ENCODE data around the gene ALG12. TPM values are rescaled to one million over a fixed set of nuclear protein-coding genes. Genes with fewer than 3 reads are reported as not detected.

The ALG12 gene
- total RNA-seq, 1 experiment from 2014 or later = 16.6 TPM

GRCh38 chr22:49850959-49851802 is 67.1 kb downstream of the ALG12 start:
- Histone ChIP-seq H3K27me3 (ENCODE audit: insufficient read depth, low read length) (no peaks in the 10 kb centered on the region), H3K9me3 (ENCODE audit: control insufficient read depth in 1 of 2, insufficient read depth in 1 of 2, low read depth in 1 of 2, low read length in 2 of 2) (no peaks in the 10 kb centered on the region), H3K9ac (ENCODE audit: low read length) (no peak overlapping the region), H3K36me3 (ENCODE audit: control insufficient read depth in 1 of 2, insufficient read depth in 2 of 2, low read length in 2 of 2) (no peaks in the 10 kb centered on the region), H3K4me3 (replicated peaks in 1 of 2; ENCODE audit: low read depth in 1 of 2, low read length in 2 of 2) (no peak overlapping the region), H3K9me2 (ENCODE audit: insufficient read depth) (no peaks in the 10 kb centered on the region), H3K27ac (ENCODE audit: low read depth, low read length) (no peak overlapping the region), H3K4me2 (ENCODE audit: low read length) (no peak overlapping the region), H2AFZ (ENCODE audit: low read depth, low read length, poor library complexity, severe bottlenecking) (no peak overlapping the region), H4K20me1 (ENCODE audit: insufficient read depth) (no peaks in the 10 kb centered on the region), H3K79me2 (ENCODE audit: insufficient read depth, low read length) (peaks cover 21% of the 10 kb centered on the region), H3K4me1 (ENCODE audit: control insufficient read depth in 1 of 2, insufficient read depth in 2 of 2, low read length in 2 of 2) (peaks cover 15 to 22% of the 10 kb centered on the region in 2 experiments)
- intact Hi-C loops (cut with micrococcal nuclease) = no loop called here
- DNase-seq (ENCODE audit: low read depth, low spot score) (no peak), ATAC-seq (no peak)
- POLR2A ChIA-PET = no interaction called here
- CTCF ChIA-PET = no interaction called here
- TF ChIP-seq JUND (IDR thresholded peaks at IDR 0.05) (no peak), EZH2 (IDR thresholded peaks at IDR 0.05) (no peak), SP1 (IDR thresholded peaks at IDR 0.05; ENCODE audit: low read depth) (no peak), ATF3 (IDR thresholded peaks at IDR 0.05) (no peak), EGR1 (IDR thresholded peaks at IDR 0.05; ENCODE audit: low read depth) (no peak), FOSL1 (IDR thresholded peaks at IDR 0.05; ENCODE audit: low read depth) (no peak), SIN3A (IDR thresholded peaks at IDR 0.05; ENCODE audit: low read depth) (no peak), POLR2A (IDR thresholded peaks at IDR 0.05; ENCODE audit: borderline replicate concordance, extremely low read depth, insufficient read depth, insufficient read length) (no peak), ZFX (IDR thresholded peaks at IDR 0.05) (no peak), SRF (IDR thresholded peaks at IDR 0.05; ENCODE audit: low read depth) (no peak), RAD21 (IDR thresholded peaks at IDR 0.05; ENCODE audit: low read depth) (no peak), CTCF (IDR thresholded peaks at IDR 0.05 in 2 of 3, conservative IDR thresholded peaks at IDR 0.05 in 1 of 3; ENCODE audit: borderline replicate concordance in 1 of 3, insufficient read depth in 1 of 3, low read depth in 2 of 3, low read length in 2 of 3) (no peak), MAX (IDR thresholded peaks at IDR 0.05) (no peak), POLR2AphosphoS5 (IDR thresholded peaks at IDR 0.05; ENCODE audit: low read depth, low read length) (no peak)
- RAD21 ChIA-PET (ENCODE audit: low non-redundant PET in 1 of 2, low total read pairs in 2 of 2, uncharacterized antibody in 2 of 2, unreplicated experiment in 2 of 2) = no interaction called here
- BruUV-seq (replicated peaks) = TSS peak; percentile 29

Small RNAs within 50 kb of the gene (microRNA-seq; reads per million reads assigned to microRNA genes)
- not detected for gene MIR6821 (ENCODE audit: borderline number of aligned reads)

Other genes with a start within 250 kb of the ALG12 start
- 31.3 TPM for gene BRD1, start 90.6 kb downstream of the ALG12 start, total RNA-seq (2021; ENCODE audit: unreplicated experiment)
- gene ZBED4, start 64.6 kb downstream of the ALG12 start, total RNA-seq (2021; ENCODE audit: unreplicated experiment) = 21.6 TPM
- 45.8 TPM for gene CRELD2, start 196 bp upstream of the ALG12 start, total RNA-seq (2021; ENCODE audit: unreplicated experiment)
- 116 TPM for gene PIM3, start 42.3 kb upstream of the ALG12 start, total RNA-seq (2021; ENCODE audit: unreplicated experiment)
- gene IL17REL, start 94.3 kb upstream of the ALG12 start, total RNA-seq (2021; ENCODE audit: unreplicated experiment) = not detected
- not detected for gene TTLL8, start 139.9 kb upstream of the ALG12 start, total RNA-seq (2021; ENCODE audit: unreplicated experiment)
- gene MLC1, start 167.0 kb upstream of the ALG12 start, total RNA-seq (2021; ENCODE audit: unreplicated experiment) = not detected
- gene MOV10L1, start 171.6 kb upstream of the ALG12 start, total RNA-seq (2021; ENCODE audit: unreplicated experiment) = not detected